ENCODE measurements around the gene CPSF4L. TPM values are rescaled to one million over a fixed set of nuclear protein-coding genes. Genes with fewer than 3 reads are reported as not detected.

Gene CPSF4L
- total and polyA plus RNA-seq, 2 of the 13 experiments (the other 11 are each of a cell fraction or from before 2014, with no cell fraction given), result 0.73 to 1.6 TPM

GRCh38 chr17:73201215-73202069 lies 60.2 kb downstream of the CPSF4L start (continued):
- TF ChIP-seq ZNF281 (CRISPR knock-in tag; IDR thresholded peaks at IDR 0.05; ENCODE audit: borderline replicate concordance), result peak; percentile 47; the same call in 1 of the 2 replicates
- no peak for TF ChIP-seq ZNF776 (CRISPR knock-in tag; IDR thresholded peaks at IDR 0.05)
- TF ChIP-seq PHB2 (IDR thresholded peaks at IDR 0.05; ENCODE audit: partially characterized antibody), result no peak
- TF ChIP-seq ZNF597 (CRISPR knock-in tag; IDR thresholded peaks at IDR 0.05), result no peak
- TF ChIP-seq ZGPAT (CRISPR knock-in tag; IDR thresholded peaks at IDR 0.05), result peak; percentile 96
- peak; percentile 99 for TF ChIP-seq HDAC2 (CRISPR knock-in tag; IDR thresholded peaks at IDR 0.05)
- TF ChIP-seq ZNF766 (CRISPR knock-in tag; IDR thresholded peaks at IDR 0.05; ENCODE audit: borderline replicate concordance), result no peak
- no peak for TF ChIP-seq ZNF33B (CRISPR knock-in tag; IDR thresholded peaks at IDR 0.05)
- 0 out of 2 replicates have a peak, but pooled peaks have one; percentile 40 for TF ChIP-seq MXD1 (CRISPR knock-in tag; IDR thresholded peaks at IDR 0.05)
- TF ChIP-seq GATA4 (IDR thresholded peaks at IDR 0.05; ENCODE audit: borderline replicate concordance, low read depth), result no peak; the same call in 1 of the 2 replicates
- TF ChIP-seq RFX5 (IDR thresholded peaks at IDR 0.05; ENCODE audit: low read depth, low read length), result peak; percentile 64; the same call in 1 of the 2 replicates
- peak; percentile 100 for TF ChIP-seq ESRRA (CRISPR knock-in tag; IDR thresholded peaks at IDR 0.05; ENCODE audit: low read depth)
- TF ChIP-seq TFAP4 (IDR thresholded peaks at IDR 0.05; ENCODE audit: borderline replicate concordance, low read depth), result peak; percentile 76; the same call in 1 of the 2 replicates
- peak; percentile 86; the same call in 2 of the 3 replicates for TF ChIP-seq MXI1 (IDR thresholded peaks at IDR 0.05; ENCODE audit: borderline replicate concordance, low read depth, low read length)
- TF ChIP-seq WIZ (CRISPR knock-in tag; IDR thresholded peaks at IDR 0.05), result peak; percentile 92; the same call in 1 of the 2 replicates
- no peak for TF ChIP-seq ZSCAN12 (CRISPR knock-in tag; IDR thresholded peaks at IDR 0.05)
- no peak for TF ChIP-seq RFX3 (CRISPR knock-in tag; IDR thresholded peaks at IDR 0.05)
- TF ChIP-seq ATM (IDR thresholded peaks at IDR 0.05; ENCODE audit: borderline replicate concordance), result no peak
- TF ChIP-seq HOMEZ (CRISPR knock-in tag; IDR thresholded peaks at IDR 0.05; ENCODE audit: low read depth), result peak; percentile 97
- TF ChIP-seq ZNF331 (CRISPR knock-in tag; IDR thresholded peaks at IDR 0.05), result peak; percentile 93
- no peak for TF ChIP-seq IKZF4 (CRISPR knock-in tag; IDR thresholded peaks at IDR 0.05; ENCODE audit: borderline replicate concordance, low read depth, not compliant biosample characterization)

Data from HepG2 (cell line).